BLaER1 (cell line): ENCODE data around the gene RAPGEF3.

Source experiments
- H3K27ac ChIP-seq: shearing (Covaris generic); formaldehyde crosslinking; 2 replicates; pipeline ENCODE4 v1.8.1; 2022
- H3K27me3 ChIP-seq: shearing (Covaris generic); formaldehyde crosslinking; 2 replicates; pipeline ENCODE4 v1.8.1; 2022
- H3K36me3 ChIP-seq: shearing (Covaris generic); formaldehyde crosslinking; 2 replicates; pipeline ENCODE4 v1.8.1; 2022
- H3K4me1 ChIP-seq: shearing (Covaris generic); formaldehyde crosslinking; 2 replicates; pipeline ENCODE4 v1.8.1; 2022
- H3K4me2 ChIP-seq: shearing (Covaris generic); formaldehyde crosslinking; 2 replicates; pipeline ENCODE4 v1.8.1; 2022
- H3K4me3 ChIP-seq: shearing (Covaris generic); formaldehyde crosslinking; 2 replicates; pipeline ENCODE4 v1.8.1; 2022
- H3K9ac ChIP-seq: shearing (Covaris generic); formaldehyde crosslinking; 2 replicates; pipeline ENCODE4 v1.8.1; 2022
- H3K9me3 ChIP-seq: shearing (Covaris generic); formaldehyde crosslinking; 2 replicates; pipeline ENCODE4 v1.8.1; 2022
- H4K20me1 ChIP-seq: shearing (Covaris generic); formaldehyde crosslinking; 2 replicates; pipeline ENCODE4 v1.8.1; 2022
- Cebpa-rat ChIP-seq: shearing (Covaris generic); IDR thresholded peaks from 2 replicates; pipeline ENCODE4 v1.8.1; 2022

The RAPGEF3 gene

DNA sequence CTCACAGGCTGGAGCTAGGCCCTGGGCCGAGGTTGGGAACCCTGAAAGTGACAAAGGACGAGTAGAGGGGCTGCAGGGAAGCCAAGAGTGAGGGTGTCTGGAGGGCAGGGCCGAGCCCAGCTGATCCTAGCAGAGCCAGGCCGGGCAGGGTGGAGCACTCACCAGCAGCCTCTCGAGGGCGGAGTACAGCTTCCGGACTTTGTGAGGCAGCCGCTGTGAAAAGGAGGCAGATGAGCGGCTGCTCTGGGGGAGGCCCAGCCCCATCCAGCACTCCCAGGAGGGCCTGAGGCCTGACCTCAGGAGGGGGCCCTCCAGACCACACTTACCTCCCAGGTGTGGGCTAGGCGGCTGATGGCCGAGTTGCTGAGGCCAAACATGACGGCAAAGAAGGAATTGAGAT, 18.7 kb downstream of the RAPGEF3 start:
- H3K27ac ChIP-seq = peak overlapping the region; percentile 97
- peak overlapping the region; percentile 61 for H3K4me3 ChIP-seq
- no peaks in the 10 kb centered on the region; the same call in 1 of the 2 replicates for H3K36me3 ChIP-seq
- H3K27me3 ChIP-seq = no peaks in the 10 kb centered on the region
- H3K9ac ChIP-seq = peak overlapping the region; percentile 83
- peak overlapping the region; percentile 100 for H3K4me2 ChIP-seq
- no peaks in the 10 kb centered on the region for H3K9me3 ChIP-seq
- no peaks in the 10 kb centered on the region for H4K20me1 ChIP-seq
- no peak for TF ChIP-seq Cebpa-rat
- H3K4me1 ChIP-seq = peaks cover 93% of the 10 kb centered on the region

DNA sequence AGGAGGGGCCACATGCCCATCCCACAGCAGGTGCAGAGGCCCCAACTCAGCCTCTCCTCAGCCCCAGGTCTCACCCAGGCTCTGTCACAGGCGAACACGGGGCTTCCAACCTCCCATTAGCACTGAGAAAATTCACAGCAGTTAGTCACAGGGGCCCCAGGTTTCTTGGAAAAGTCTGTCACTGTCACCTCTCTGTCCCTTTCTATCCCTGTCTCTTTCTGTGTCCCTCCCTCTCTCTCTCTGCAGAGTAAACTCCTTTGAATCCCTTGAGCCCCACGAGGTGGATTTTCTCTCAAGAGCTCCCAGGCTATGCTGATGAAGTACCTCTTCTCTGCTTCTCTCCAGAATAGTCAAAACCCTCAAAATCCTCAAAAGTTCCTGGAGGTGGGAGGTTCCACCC, 19.4 kb downstream of the RAPGEF3 start:
- Histone ChIP-seq H3K4me2 (peak overlapping the region; percentile 100), H3K27me3 (no peaks in the 10 kb centered on the region), H3K9ac (peak overlapping the region; percentile 83; the same call in 1 of the 2 replicates), H3K4me3 (no peak overlapping the region), H3K9me3 (no peaks in the 10 kb centered on the region), H3K4me1 (peaks cover 91% of the 10 kb centered on the region), H3K27ac (peak overlapping the region; percentile 97), H4K20me1 (no peaks in the 10 kb centered on the region), H3K36me3 (no peaks in the 10 kb centered on the region; the same call in 1 of the 2 replicates)
- TF ChIP-seq Cebpa-rat = no peak

DNA sequence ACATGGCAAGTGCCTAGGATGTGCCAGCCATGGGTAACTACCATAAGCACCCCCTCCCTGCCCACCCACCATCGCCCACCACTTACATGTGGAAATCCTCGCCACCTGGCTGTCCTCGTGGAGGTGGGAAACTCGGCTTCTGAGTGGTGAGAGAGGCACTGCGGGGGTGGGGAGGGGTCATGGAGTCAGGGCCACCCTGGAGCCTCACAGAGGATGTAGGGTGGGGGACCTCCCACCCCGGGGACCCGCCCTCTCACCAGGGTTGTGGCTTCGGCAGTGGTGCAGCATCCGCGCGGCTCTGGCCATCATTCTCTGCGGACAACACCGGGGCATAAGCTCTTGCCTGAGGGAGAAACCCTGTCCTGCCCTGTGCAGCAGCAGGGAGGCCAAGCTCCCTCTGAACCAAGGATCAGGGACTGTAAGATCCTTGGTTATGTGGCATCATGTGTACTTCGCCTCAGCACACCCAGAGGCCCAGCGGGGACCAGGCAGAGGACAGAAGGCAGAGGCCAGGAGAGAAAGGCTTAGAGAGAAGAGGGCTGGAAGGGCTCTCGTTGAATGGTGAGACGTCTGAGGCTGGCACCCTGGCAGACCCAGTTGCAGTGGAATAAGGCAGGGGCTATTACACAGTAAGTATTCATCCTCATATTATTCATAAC, 20.6 kb downstream of the RAPGEF3 start:
- H3K36me3 ChIP-seq = no peaks in the 10 kb centered on the region; the same call in 1 of the 2 replicates
- H3K4me3 ChIP-seq = no peak overlapping the region
- no peaks in the 10 kb centered on the region for H3K9me3 ChIP-seq
- no peaks in the 10 kb centered on the region for H4K20me1 ChIP-seq
- peak overlapping the region; percentile 100 for H3K4me2 ChIP-seq
- H3K4me1 ChIP-seq = peaks cover 79% of the 10 kb centered on the region
- TF ChIP-seq Cebpa-rat = no peak
- no peak overlapping the region for H3K9ac ChIP-seq
- H3K27ac ChIP-seq = peak overlapping the region; percentile 97; the same call in 1 of the 2 replicates
- no peaks in the 10 kb centered on the region for H3K27me3 ChIP-seq

DNA sequence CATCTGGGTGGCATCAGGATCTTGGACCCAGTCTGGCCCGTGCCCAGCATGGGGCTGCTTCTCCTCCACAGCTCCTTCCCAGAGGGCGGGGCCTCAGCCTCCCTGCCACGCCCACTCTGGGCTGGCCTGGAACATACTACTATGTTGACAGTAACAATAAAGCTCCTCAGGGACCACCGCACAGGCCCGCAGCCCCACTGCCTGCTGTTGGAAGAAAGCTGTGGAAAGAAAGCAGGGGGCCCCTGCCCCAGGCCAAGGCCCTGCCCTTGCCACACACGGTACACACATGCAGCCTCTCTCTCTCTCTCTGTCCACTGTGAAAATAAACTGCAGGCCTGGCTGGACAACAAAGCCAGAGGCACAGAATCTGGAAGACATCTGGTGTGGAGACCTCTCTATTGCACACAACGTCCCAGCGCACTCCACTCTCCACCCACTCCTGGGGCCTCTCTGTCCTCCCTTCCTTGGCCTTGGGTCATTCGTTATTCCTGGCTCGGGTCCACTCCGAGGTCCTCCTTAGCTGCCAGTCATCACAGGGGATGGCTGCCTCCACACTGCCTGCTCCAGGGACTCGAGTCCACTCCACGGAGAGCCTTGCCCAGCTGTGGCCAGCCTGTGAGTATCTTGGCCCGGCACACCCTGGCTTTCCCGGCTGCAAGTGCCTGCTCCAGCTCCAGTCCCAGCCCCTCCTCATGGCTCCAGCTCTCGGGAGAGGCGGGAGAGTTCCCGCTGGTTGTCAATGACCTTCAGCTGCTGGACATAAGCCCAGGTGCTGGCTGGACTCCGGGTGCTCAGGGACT, 21.6 kb downstream of the RAPGEF3 start:
- Histone ChIP-seq H3K36me3 (no peaks in the 10 kb centered on the region; the same call in 1 of the 2 replicates), H3K9ac (no peak overlapping the region), H3K9me3 (no peaks in the 10 kb centered on the region), H4K20me1 (no peaks in the 10 kb centered on the region), H3K4me2 (peak overlapping the region; percentile 30), H3K4me3 (no peak overlapping the region), H3K27ac (no peak overlapping the region), H3K4me1 (peaks cover 69% of the 10 kb centered on the region), H3K27me3 (no peaks in the 10 kb centered on the region)
- no peak for TF ChIP-seq Cebpa-rat

DNA sequence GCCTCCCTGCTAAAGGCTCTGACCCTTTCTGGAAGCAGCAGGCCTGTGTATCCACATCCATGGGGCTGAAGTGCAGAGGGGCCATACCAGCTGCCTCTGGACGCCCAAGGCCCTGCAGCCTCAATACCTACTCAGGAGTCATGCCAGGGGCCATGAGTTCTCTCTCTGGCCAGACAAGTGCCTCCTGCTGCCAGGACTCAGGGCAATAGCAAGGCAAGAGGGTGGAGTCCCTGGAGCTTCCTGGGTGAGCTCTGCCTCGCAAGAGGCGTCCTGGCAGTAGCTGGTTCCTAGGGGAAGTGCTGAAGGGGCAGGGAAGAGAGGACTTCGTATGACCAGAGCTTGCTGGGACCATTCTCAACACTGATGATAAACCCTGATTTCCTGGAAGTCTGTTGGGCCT, 22.5 kb downstream of the RAPGEF3 start:
- peaks cover 62% of the 10 kb centered on the region for H3K4me1 ChIP-seq
- no peaks in the 10 kb centered on the region for H3K27me3 ChIP-seq
- H4K20me1 ChIP-seq = no peaks in the 10 kb centered on the region
- no peak overlapping the region for H3K27ac ChIP-seq
- H3K4me2 ChIP-seq = no peak overlapping the region
- H3K9ac ChIP-seq = no peak overlapping the region
- H3K9me3 ChIP-seq = no peaks in the 10 kb centered on the region
- H3K36me3 ChIP-seq = no peaks in the 10 kb centered on the region; the same call in 1 of the 2 replicates
- TF ChIP-seq Cebpa-rat = no peak
- H3K4me3 ChIP-seq = no peak overlapping the region

DNA sequence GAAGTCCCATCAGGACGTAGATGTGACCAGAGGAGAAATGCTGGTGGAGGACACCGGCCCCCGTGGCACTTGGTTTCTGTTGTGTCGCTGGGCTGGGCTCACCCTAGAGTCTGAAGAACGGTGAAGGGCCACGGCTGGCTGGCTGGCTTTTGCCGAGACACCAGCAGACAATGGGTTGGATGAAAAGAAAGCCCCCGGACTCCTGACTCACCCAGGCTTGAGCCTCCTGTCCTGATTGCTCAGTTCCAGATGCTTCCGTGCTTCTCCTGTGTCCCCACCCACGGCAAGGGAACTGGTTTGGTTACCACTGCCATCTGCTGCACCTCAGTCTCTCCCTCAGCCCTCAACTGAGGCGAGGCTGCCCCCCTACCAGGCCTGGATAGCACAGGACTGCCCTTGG, 23.0 kb downstream of the RAPGEF3 start:
- Histone ChIP-seq H3K4me1 (peaks cover 56% of the 10 kb centered on the region), H3K4me3 (no peak overlapping the region), H3K27ac (no peak overlapping the region), H3K9me3 (no peaks in the 10 kb centered on the region), H3K9ac (no peak overlapping the region), H3K36me3 (no peaks in the 10 kb centered on the region; the same call in 1 of the 2 replicates), H3K4me2 (peak overlapping the region; percentile 40; the same call in 1 of the 2 replicates), H3K27me3 (no peaks in the 10 kb centered on the region), H4K20me1 (no peaks in the 10 kb centered on the region)
- no peak for TF ChIP-seq Cebpa-rat

DNA sequence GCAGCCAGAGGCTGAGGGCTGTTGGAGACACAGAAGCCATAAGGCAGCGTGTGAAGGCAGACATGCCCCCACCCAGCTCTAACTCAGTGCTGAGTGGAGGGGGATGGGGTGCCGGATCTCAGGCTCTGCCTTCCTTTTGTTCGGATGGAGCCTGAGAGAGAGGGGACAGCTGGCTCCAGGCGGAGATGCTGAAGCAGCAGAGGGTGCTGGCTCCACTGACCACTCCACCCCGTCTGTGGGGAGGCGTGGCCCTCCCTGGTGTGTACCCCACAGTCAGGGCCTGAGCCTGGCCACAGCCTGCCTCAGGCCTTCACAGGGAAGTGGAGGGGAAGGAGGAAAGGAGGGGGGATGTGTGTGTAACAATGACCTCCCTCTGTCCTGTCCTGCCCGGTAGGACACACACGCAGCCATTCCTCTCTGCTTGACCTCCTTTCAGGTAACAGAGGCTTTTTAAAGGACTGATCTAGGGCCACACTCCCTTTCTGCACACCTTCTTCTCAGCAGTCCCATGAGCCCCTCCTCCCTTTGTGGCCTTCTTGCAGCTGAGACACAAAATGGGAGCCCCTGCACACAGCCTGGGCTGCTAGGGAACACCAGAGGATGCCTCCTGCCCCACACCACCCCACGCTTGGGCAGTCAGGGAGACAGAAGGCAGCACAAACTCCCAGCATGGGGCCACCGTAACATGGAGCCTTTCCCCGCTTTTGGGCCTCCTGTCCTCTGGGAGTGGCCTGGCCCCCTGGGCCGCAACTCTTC, 23.8 kb downstream of the RAPGEF3 start:
- no peaks in the 10 kb centered on the region; the same call in 1 of the 2 replicates for H3K36me3 ChIP-seq
- no peaks in the 10 kb centered on the region for H4K20me1 ChIP-seq
- peaks cover 49% of the 10 kb centered on the region for H3K4me1 ChIP-seq
- H3K27ac ChIP-seq = peak overlapping the region; percentile 30; the same call in 1 of the 2 replicates
- H3K4me3 ChIP-seq = no peak overlapping the region
- H3K9ac ChIP-seq = no peak overlapping the region
- no peaks in the 10 kb centered on the region for H3K9me3 ChIP-seq
- H3K27me3 ChIP-seq = no peaks in the 10 kb centered on the region
- TF ChIP-seq Cebpa-rat = no peak
- H3K4me2 ChIP-seq = peak overlapping the region; percentile 40

DNA sequence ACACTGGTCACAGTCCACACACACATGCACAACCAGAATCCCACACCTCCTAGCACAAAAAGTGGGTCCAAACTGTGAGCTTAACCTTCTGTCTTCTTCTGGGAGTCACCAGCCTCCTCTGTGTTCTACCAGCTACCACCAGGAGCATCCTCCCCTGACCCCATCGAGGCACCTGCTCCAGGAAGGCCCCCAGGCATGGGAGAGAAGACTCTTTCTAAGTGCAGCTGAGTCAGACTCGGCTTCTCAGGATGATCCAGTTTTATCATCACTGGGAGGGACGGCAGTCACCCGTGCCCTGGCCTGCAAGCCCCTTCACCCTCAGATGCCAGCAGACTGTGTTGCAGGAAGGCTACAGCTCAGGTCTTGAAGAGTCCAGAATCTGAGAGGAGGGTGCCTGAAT, 25.5 kb downstream of the RAPGEF3 start:
- H3K27ac ChIP-seq = no peak overlapping the region
- peaks cover 36% of the 10 kb centered on the region for H3K4me1 ChIP-seq
- TF ChIP-seq Cebpa-rat = no peak
- no peak overlapping the region for H3K9ac ChIP-seq
- no peak overlapping the region for H3K4me3 ChIP-seq
- no peaks in the 10 kb centered on the region for H3K9me3 ChIP-seq
- H3K36me3 ChIP-seq = no peaks in the 10 kb centered on the region; the same call in 1 of the 2 replicates
- no peaks in the 10 kb centered on the region for H4K20me1 ChIP-seq
- no peaks in the 10 kb centered on the region for H3K27me3 ChIP-seq
- no peak overlapping the region for H3K4me2 ChIP-seq

DNA sequence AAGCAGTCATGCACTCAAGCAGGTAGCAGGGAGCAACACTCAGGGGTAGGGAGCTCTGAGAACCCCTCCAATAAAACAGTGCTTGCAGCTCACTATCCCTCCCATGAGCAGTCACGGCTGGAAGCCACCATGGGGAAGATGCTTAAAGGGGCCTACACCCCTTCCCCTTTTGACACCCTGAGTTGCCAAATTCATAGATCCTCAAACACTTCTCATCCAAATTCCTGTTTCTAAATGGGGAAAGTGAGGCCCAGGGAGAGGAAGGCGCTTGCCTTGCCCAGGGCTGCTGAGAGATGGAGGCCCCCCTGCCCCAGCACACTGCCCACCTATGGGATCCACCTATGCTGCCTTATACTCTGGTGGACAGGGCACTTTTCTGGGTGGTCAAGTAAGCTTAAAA, 26.2 kb downstream of the RAPGEF3 start:
- Histone ChIP-seq H3K4me3 (no peak overlapping the region), H3K9ac (no peak overlapping the region), H3K36me3 (no peaks in the 10 kb centered on the region; the same call in 1 of the 2 replicates), H3K27me3 (no peaks in the 10 kb centered on the region), H4K20me1 (no peaks in the 10 kb centered on the region), H3K4me1 (peaks cover 32% of the 10 kb centered on the region), H3K9me3 (no peaks in the 10 kb centered on the region), H3K4me2 (no peak overlapping the region), H3K27ac (no peak overlapping the region)
- no peak for TF ChIP-seq Cebpa-rat
